Vagina (tissue), 2 donors: ENCODE results near the gene C2orf80. TPM values are rescaled to one million over a fixed set of nuclear protein-coding genes. Genes with fewer than 3 reads are reported as not detected.

Experiments
- DNase-seq, 2 donors: peaks; one replicate each; pipeline ENCODE4 v3.0.0-alpha.2; 2017; ENCODE audit errors: extremely low spot score in 2 of 2
- H3K27ac ChIP-seq: fragments of 200-600 bp; sonication (generic); one replicate; pipeline ENCODE4 v1.5.1; 2019
- H3K27me3 ChIP-seq: fragments of 200-600 bp; sonication (generic); one replicate; pipeline ENCODE4 v1.5.1; 2019
- H3K36me3 ChIP-seq, 2 donors: fragments of 200-600 bp; sonication (generic); one replicate each; pipeline ENCODE4 v1.5.1; 2017 to 2019
- H3K4me1 ChIP-seq: fragments of 200-600 bp; sonication (generic); one replicate; pipeline ENCODE4 v1.5.1; 2019
- H3K4me3 ChIP-seq, 2 donors: fragments of 200-600 bp; sonication (generic); 1 replicate in 1 of 2; 2 replicates in 1 of 2; pipeline ENCODE4 v1.5.1; 2016 to 2019
- H3K9me3 ChIP-seq: fragments of 200-600 bp; sonication (generic); one replicate; pipeline ENCODE4 v1.5.1; 2019
- CTCF ChIP-seq, 3 experiments: fragments of 450-650 bp in 2 of 3; fragments of 200-600 bp in 1 of 3; sonication (generic) in 1 of 3; IDR thresholded peaks; one replicate each; pipeline ENCODE4 v1.5.1; 2017 to 2019; ENCODE audit warnings: antibody characterized with exemption in 3 of 3, mild to moderate bottlenecking in 2 of 3, moderate library complexity in 2 of 3
- POLR2A ChIP-seq, 2 donors: fragments of 450-650 bp; IDR thresholded peaks; one replicate each; pipeline ENCODE4 v1.6.1; 2017; ENCODE audit warnings: antibody characterized with exemption in 2 of 2, mild to moderate bottlenecking in 2 of 2, moderate library complexity in 2 of 2
- POLR2AphosphoS5 ChIP-seq, 2 donors: sonication (generic); formaldehyde crosslinking; IDR thresholded peaks; one replicate each; pipeline ENCODE4 v1.9.0; 2017; ENCODE audit warnings: antibody characterized with exemption in 2 of 2, mild to moderate bottlenecking in 2 of 2, low read depth in 1 of 2; ENCODE audit not compliant: insufficient read depth in 1 of 2
- intact Hi-C: fragments of 100-400 bp; cut with DNase I; formaldehyde crosslinking; loops from one replicate; pipeline ENCODE4 v1.15.1; 2023
- total RNA-seq: library from RNA; depleted of rRNA; stranded (reverse); fragments of >200 nt; gene quantifications from one replicate; pipeline ENCODE4 v1.2.3, GENCODE V29; 2016

C2orf80 gene
- not detected for total RNA-seq

GRCh38 chr2:208189810-208190503 is at the start of gene C2orf80:
Gene C2orf80 (minus strand): TSS chr2:208190030. CDS start chr2:208186986, 3,044 bp downstream.
- H3K4me3 ChIP-seq: no peak within 1 kb of the TSS
- intact Hi-C loops: no loop called here
- no peaks in the 10 kb centered on the region for H3K9me3 ChIP-seq
- TF ChIP-seq POLR2A (IDR thresholded peaks at IDR 0.05) (no peak), POLR2AphosphoS5 (IDR thresholded peaks at IDR 0.05; ENCODE audit: insufficient read depth in 1 of 2, low read depth in 1 of 2) (no peak), CTCF (IDR thresholded peaks at IDR 0.05) (no peak)
- H3K36me3 ChIP-seq: no peaks in the 10 kb centered on the region
- no peak within 1 kb of the TSS for H3K27ac ChIP-seq
- no peak for DNase-seq
- no peaks in the 10 kb centered on the region for H3K4me1 ChIP-seq
- no peaks in the 10 kb centered on the region for H3K27me3 ChIP-seq

GRCh38 chr2:208235860-208236259 is 46.0 kb upstream of the C2orf80 start:
- Histone ChIP-seq H3K4me1 (no peaks in the 10 kb centered on the region), H3K36me3 (peaks cover 0 to 49% of the 10 kb centered on the region in 2 donors), H3K9me3 (no peaks in the 10 kb centered on the region), H3K27ac (no peak overlapping the region), H3K27me3 (no peaks in the 10 kb centered on the region), H3K4me3 (no peak overlapping the region)
- DNase-seq: no peak
- TF ChIP-seq CTCF (IDR thresholded peaks at IDR 0.05): no peak
- TF ChIP-seq POLR2A (IDR thresholded peaks at IDR 0.05): no peak
- TF ChIP-seq POLR2AphosphoS5 (IDR thresholded peaks at IDR 0.05; ENCODE audit: insufficient read depth in 1 of 2, low read depth in 1 of 2): no peak
- intact Hi-C loops: no loop called here

GRCh38 chr2:208234786-208235185 is 45.0 kb upstream of the C2orf80 start:
- TF ChIP-seq CTCF (IDR thresholded peaks at IDR 0.05) (no peak), POLR2A (IDR thresholded peaks at IDR 0.05) (no peak), POLR2AphosphoS5 (IDR thresholded peaks at IDR 0.05; ENCODE audit: insufficient read depth in 1 of 2, low read depth in 1 of 2) (no peak)
- Histone ChIP-seq H3K36me3 (peaks cover 0 to 38% of the 10 kb centered on the region in 2 donors), H3K4me1 (no peaks in the 10 kb centered on the region), H3K27ac (no peak overlapping the region), H3K27me3 (no peaks in the 10 kb centered on the region), H3K9me3 (no peaks in the 10 kb centered on the region), H3K4me3 (no peak overlapping the region)
- DNase-seq: no peak
- intact Hi-C loops: no loop called here

- H3K9me3 ChIP-seq: no peaks in the 10 kb centered on the region
- intact Hi-C loops: no loop called here
- no peak for DNase-seq
- H3K4me3 ChIP-seq: no peak overlapping the region
- no peak overlapping the region for H3K27ac ChIP-seq
- no peak for TF ChIP-seq POLR2A (IDR thresholded peaks at IDR 0.05)
- TF ChIP-seq POLR2AphosphoS5 (IDR thresholded peaks at IDR 0.05; ENCODE audit: insufficient read depth in 1 of 2, low read depth in 1 of 2): no peak
- no peak for TF ChIP-seq CTCF (IDR thresholded peaks at IDR 0.05)
- no peaks in the 10 kb centered on the region for H3K27me3 ChIP-seq
- H3K36me3 ChIP-seq: no peaks in the 10 kb centered on the region
- H3K4me1 ChIP-seq: no peaks in the 10 kb centered on the region
These were observed 38.6 kb upstream of the C2orf80 start for GRCh38 chr2:208228476-208228875.

GRCh38 chr2:208227581-208228232 is 37.9 kb upstream of the C2orf80 start:
- H3K27ac ChIP-seq: no peak overlapping the region
- H3K4me1 ChIP-seq: no peaks in the 10 kb centered on the region
- H3K36me3 ChIP-seq: no peaks in the 10 kb centered on the region
- no peak for TF ChIP-seq CTCF (IDR thresholded peaks at IDR 0.05)
- no peak for TF ChIP-seq POLR2A (IDR thresholded peaks at IDR 0.05)
- TF ChIP-seq POLR2AphosphoS5 (IDR thresholded peaks at IDR 0.05; ENCODE audit: insufficient read depth in 1 of 2, low read depth in 1 of 2): no peak
- intact Hi-C loops: no loop called here
- no peak for DNase-seq
- no peak overlapping the region for H3K4me3 ChIP-seq
- no peaks in the 10 kb centered on the region for H3K27me3 ChIP-seq
- no peaks in the 10 kb centered on the region for H3K9me3 ChIP-seq
